ENCODE measurements around the gene NRG2. TPM values are rescaled to one million over a fixed set of nuclear protein-coding genes. Genes with fewer than 3 reads are reported as not detected.
A peak's percentile ranks its signal among the peaks of the same experiment; 100 is the strongest.

NRG2 gene
- total RNA-seq, 1 experiment from 2014 or later: 1.8 TPM

GRCh38 chr5:139863855-139864558 lies 179.1 kb downstream of the NRG2 start:
- Histone ChIP-seq H3K36me3 (ENCODE audit: low read depth, low read length) (no peaks in the 10 kb centered on the region), H2AFZ (ENCODE audit: low read length) (no peak overlapping the region; the same call in 1 of the 2 replicates)
- DNase-seq: peak; percentile 64

GRCh38 chr5:139863361-139863760 lies 179.7 kb downstream of the NRG2 start:
- DNase-seq: no peak
- H3K79me2 ChIP-seq (ENCODE audit: low read length): no peaks in the 10 kb centered on the region
- H4K20me1 ChIP-seq (ENCODE audit: low read length): no peaks in the 10 kb centered on the region
- CTCF ChIA-PET: no interaction called here
- H3K4me3 ChIP-seq (ENCODE audit: low read length): no peak overlapping the region
- H3K9me2 ChIP-seq (replicated peaks; ENCODE audit: low read length): no peaks in the 10 kb centered on the region
- H3K4me1 ChIP-seq (ENCODE audit: insufficient read depth, low read length): peaks cover 5% of the 10 kb centered on the region; the same call in 1 of the 2 replicates
- H3K4me2 ChIP-seq (ENCODE audit: low read length): no peak overlapping the region
- H3K9ac ChIP-seq (ENCODE audit: low read length): no peak overlapping the region
- no peaks in the 10 kb centered on the region for H3K27me3 ChIP-seq (ENCODE audit: low read length)
- no peaks in the 10 kb centered on the region for H3K36me3 ChIP-seq (ENCODE audit: low read depth, low read length)
- intact Hi-C loops (cut with micrococcal nuclease): no loop called here
- H3K27ac ChIP-seq (ENCODE audit: low read length): no peak overlapping the region
- POLR2A ChIA-PET (ENCODE audit: unreplicated experiment): no interaction called here
- TF ChIP-seq EZH2phosphoT487 (IDR thresholded peaks at IDR 0.05; ENCODE audit: borderline replicate concordance, low read length): no peak
- TF ChIP-seq CTCF (conservative IDR thresholded peaks at IDR 0.05; ENCODE audit: low read depth, low read length): no peak
- TF ChIP-seq EZH2 (IDR thresholded peaks at IDR 0.05; ENCODE audit: low read length, unreplicated experiment): no peak
- no peaks in the 10 kb centered on the region for H3K9me3 ChIP-seq (ENCODE audit: low read length)
- no peak for ATAC-seq
- H3F3A ChIP-seq (ENCODE audit: low read length, unreplicated experiment): no peaks in the 10 kb centered on the region
- BruUV-seq (replicated peaks): no TSS peak
- H2AFZ ChIP-seq (ENCODE audit: low read length): no peak overlapping the region

More at GRCh38 chr5:139863855-139864558, 179.1 kb downstream of the NRG2 start:
- H3K27ac ChIP-seq (ENCODE audit: low read length): no peak overlapping the region
- intact Hi-C loops (cut with micrococcal nuclease): loop anchor here (2.0 kb wide), 1 partner anchor 77 kb away; no protein-coding TSS in a partner anchor
- no peak overlapping the region for H3K4me2 ChIP-seq (ENCODE audit: low read length)
- no peaks in the 10 kb centered on the region for H3K27me3 ChIP-seq (ENCODE audit: low read length)
- H3F3A ChIP-seq (ENCODE audit: low read length, unreplicated experiment): no peaks in the 10 kb centered on the region
- no peaks in the 10 kb centered on the region for H4K20me1 ChIP-seq (ENCODE audit: low read length)
- ChIA-PET POLR2A (ENCODE audit: unreplicated experiment) (no interaction called here), CTCF (no interaction called here)
- H3K79me2 ChIP-seq (ENCODE audit: low read length): no peaks in the 10 kb centered on the region
- no peak overlapping the region for H3K4me3 ChIP-seq (ENCODE audit: low read length)
- ATAC-seq: peak; percentile 64
- BruUV-seq (replicated peaks): no TSS peak
- no peak overlapping the region for H3K9ac ChIP-seq (ENCODE audit: low read length)
- no peak for TF ChIP-seq EZH2phosphoT487 (IDR thresholded peaks at IDR 0.05; ENCODE audit: borderline replicate concordance, low read length)
- peak; percentile 76 for TF ChIP-seq CTCF (conservative IDR thresholded peaks at IDR 0.05; ENCODE audit: low read depth, low read length)
- H3K4me1 ChIP-seq (ENCODE audit: insufficient read depth, low read length): peaks cover 5% of the 10 kb centered on the region; the same call in 1 of the 2 replicates
- no peaks in the 10 kb centered on the region for H3K9me2 ChIP-seq (replicated peaks; ENCODE audit: low read length)
- H3K9me3 ChIP-seq (ENCODE audit: low read length): no peaks in the 10 kb centered on the region

- no peaks in the 10 kb centered on the region for H3F3A ChIP-seq (ENCODE audit: low read length, unreplicated experiment)
- BruUV-seq (replicated peaks): no TSS peak
These were observed 180.3 kb downstream of the NRG2 start for GRCh38 chr5:139862803-139863202.

More at GRCh38 chr5:139862803-139863202, 180.3 kb downstream of the NRG2 start:
- no peak overlapping the region for H2AFZ ChIP-seq (ENCODE audit: low read length)
- no peak overlapping the region for H3K4me3 ChIP-seq (ENCODE audit: low read length)
- H3K9ac ChIP-seq (ENCODE audit: low read length): no peak overlapping the region
- TF ChIP-seq EZH2 (IDR thresholded peaks at IDR 0.05; ENCODE audit: low read length, unreplicated experiment) (no peak), CTCF (conservative IDR thresholded peaks at IDR 0.05; ENCODE audit: low read depth, low read length) (peak; percentile 26; the same call in 1 of the 2 replicates), EZH2phosphoT487 (IDR thresholded peaks at IDR 0.05; ENCODE audit: borderline replicate concordance, low read length) (no peak)
- ATAC-seq (no peak), DNase-seq (no peak)
- peaks cover 5% of the 10 kb centered on the region; the same call in 1 of the 2 replicates for H3K4me1 ChIP-seq (ENCODE audit: insufficient read depth, low read length)
- H3K36me3 ChIP-seq (ENCODE audit: low read depth, low read length): no peaks in the 10 kb centered on the region
- no peaks in the 10 kb centered on the region for H3K9me3 ChIP-seq (ENCODE audit: low read length)
- H3K4me2 ChIP-seq (ENCODE audit: low read length): no peak overlapping the region
- ChIA-PET POLR2A (ENCODE audit: unreplicated experiment) (no interaction called here), CTCF (no interaction called here)
- H3K79me2 ChIP-seq (ENCODE audit: low read length): no peaks in the 10 kb centered on the region
- H3K9me2 ChIP-seq (replicated peaks; ENCODE audit: low read length): no peaks in the 10 kb centered on the region
- H3K27ac ChIP-seq (ENCODE audit: low read length): no peak overlapping the region
- no peaks in the 10 kb centered on the region for H3K27me3 ChIP-seq (ENCODE audit: low read length)
- intact Hi-C loops (cut with micrococcal nuclease): no loop called here
- H4K20me1 ChIP-seq (ENCODE audit: low read length): no peaks in the 10 kb centered on the region

Measured in PC-3 (cell line).